K562 (cell line): ENCODE data around the gene ZNRF2. TPM values are rescaled to one million over a fixed set of nuclear protein-coding genes. Genes with fewer than 3 reads are reported as not detected.

Experiments used
- FOXA3 ChIP-seq, 2 experiments: fragments of 450-650 bp in 1 of 2; sonication (generic) in 1 of 2; formaldehyde crosslinking; IDR thresholded peaks in 1 of 2; conservative IDR thresholded peaks in 1 of 2; 2 replicates each; pipeline versions ENCODE4 v1.4.0 to v1.8.0; 2020 to 2022; ENCODE audit warnings: mild to moderate bottlenecking in 2 of 2, missing genetic modification reagents in 1 of 2
- POLR2B ChIP-seq: fragments of 450-650 bp; IDR thresholded peaks from 2 replicates; pipeline ENCODE4 v1.6.1; 2018; ENCODE audit warnings: low read depth; ENCODE audit not compliant: partially characterized antibody
- SRSF9 ChIP-seq: fragments of 200-400 bp; formaldehyde crosslinking; IDR thresholded peaks from 2 replicates; pipeline ENCODE4 v1.6.1; 2017; ENCODE audit warnings: low read depth, low read length, borderline replicate concordance
- USF2 ChIP-seq: sonication (generic); formaldehyde crosslinking; IDR thresholded peaks from 2 replicates; pipeline ENCODE4 v1.5.0; 2020; ENCODE audit warnings: missing genetic modification reagents
- polyA plus RNA-seq, 8 experiments: library from polyadenylated mRNA; depleted of rRNA in 4 of 8; stranded (reverse) in 5 of 8; unstranded in 3 of 8; fragments of >200 nt; fragmentation: Nextera tagmentation in 2 of 8; fragmentation: Illumina TruSeq in 1 of 8; extraction: Ambion mirVana in 2 of 8; extraction: Trizol in 1 of 8; gene quantifications; 2 replicates each; pipeline versions ENCODE4 v1.2.1 to v1.2.3, GENCODE V29; 2011 to 2014; ENCODE audit warnings: inconsistent platforms in 1 of 8, missing spikeins in 1 of 8
- total RNA-seq, 7 experiments: library from RNA; depleted of rRNA in 6 of 7; stranded (reverse); fragments of >200 nt in 6 of 7; fragmentation: Illumina TruSeq in 2 of 7; extraction: Trizol in 2 of 7; gene quantifications; 2 replicates each; pipeline versions ENCODE4 v1.2.1 to v1.2.3, GENCODE V29; 2011 to 2021; ENCODE audit warnings: low replicate concordance in 1 of 7
- TF ChIP-seq, protein P1 (sequence below): fragments of 250-450 bp; sonication (Bioruptor Pico); IDR thresholded peaks from 2 replicates; pipeline ENCODE4 v1.8.0; 2021; ENCODE audit warnings: moderate library complexity, mild to moderate bottlenecking, inconsistent platforms
- TF ChIP-seq, protein P2 (sequence below): fragments of 450-650 bp; IDR thresholded peaks from 2 replicates; pipeline ENCODE4 v1.6.1; 2016; ENCODE audit warnings: mild to moderate bottlenecking

The ZNRF2 gene
- total and polyA plus RNA-seq, 9 of the 15 experiments (the other 6 are each of a cell fraction or from before 2014, with no cell fraction given) = 1.1 to 13.9 (median 5.5) TPM

GRCh38 chr7:30411173-30411572, 126.8 kb downstream of the ZNRF2 start (continued):
- TF ChIP-seq, protein P1, sequence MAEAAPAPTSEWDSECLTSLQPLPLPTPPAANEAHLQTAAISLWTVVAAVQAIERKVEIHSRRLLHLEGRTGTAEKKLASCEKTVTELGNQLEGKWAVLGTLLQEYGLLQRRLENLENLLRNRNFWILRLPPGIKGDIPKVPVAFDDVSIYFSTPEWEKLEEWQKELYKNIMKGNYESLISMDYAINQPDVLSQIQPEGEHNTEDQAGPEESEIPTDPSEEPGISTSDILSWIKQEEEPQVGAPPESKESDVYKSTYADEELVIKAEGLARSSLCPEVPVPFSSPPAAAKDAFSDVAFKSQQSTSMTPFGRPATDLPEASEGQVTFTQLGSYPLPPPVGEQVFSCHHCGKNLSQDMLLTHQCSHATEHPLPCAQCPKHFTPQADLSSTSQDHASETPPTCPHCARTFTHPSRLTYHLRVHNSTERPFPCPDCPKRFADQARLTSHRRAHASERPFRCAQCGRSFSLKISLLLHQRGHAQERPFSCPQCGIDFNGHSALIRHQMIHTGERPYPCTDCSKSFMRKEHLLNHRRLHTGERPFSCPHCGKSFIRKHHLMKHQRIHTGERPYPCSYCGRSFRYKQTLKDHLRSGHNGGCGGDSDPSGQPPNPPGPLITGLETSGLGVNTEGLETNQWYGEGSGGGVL (CRISPR knock-in tag) = no peak
- TF ChIP-seq POLR2B = no peak
- no peak for TF ChIP-seq USF2 (CRISPR knock-in tag)
- no peak for TF ChIP-seq SRSF9
- TF ChIP-seq FOXA3 (CRISPR knock-in tag; conservative IDR thresholded peaks at IDR 0.05 in 1 of 2, IDR thresholded peaks at IDR 0.05 in 1 of 2) = no peak
- TF ChIP-seq, protein P2, sequence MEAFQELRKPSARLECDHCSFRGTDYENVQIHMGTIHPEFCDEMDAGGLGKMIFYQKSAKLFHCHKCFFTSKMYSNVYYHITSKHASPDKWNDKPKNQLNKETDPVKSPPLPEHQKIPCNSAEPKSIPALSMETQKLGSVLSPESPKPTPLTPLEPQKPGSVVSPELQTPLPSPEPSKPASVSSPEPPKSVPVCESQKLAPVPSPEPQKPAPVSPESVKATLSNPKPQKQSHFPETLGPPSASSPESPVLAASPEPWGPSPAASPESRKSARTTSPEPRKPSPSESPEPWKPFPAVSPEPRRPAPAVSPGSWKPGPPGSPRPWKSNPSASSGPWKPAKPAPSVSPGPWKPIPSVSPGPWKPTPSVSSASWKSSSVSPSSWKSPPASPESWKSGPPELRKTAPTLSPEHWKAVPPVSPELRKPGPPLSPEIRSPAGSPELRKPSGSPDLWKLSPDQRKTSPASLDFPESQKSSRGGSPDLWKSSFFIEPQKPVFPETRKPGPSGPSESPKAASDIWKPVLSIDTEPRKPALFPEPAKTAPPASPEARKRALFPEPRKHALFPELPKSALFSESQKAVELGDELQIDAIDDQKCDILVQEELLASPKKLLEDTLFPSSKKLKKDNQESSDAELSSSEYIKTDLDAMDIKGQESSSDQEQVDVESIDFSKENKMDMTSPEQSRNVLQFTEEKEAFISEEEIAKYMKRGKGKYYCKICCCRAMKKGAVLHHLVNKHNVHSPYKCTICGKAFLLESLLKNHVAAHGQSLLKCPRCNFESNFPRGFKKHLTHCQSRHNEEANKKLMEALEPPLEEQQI = no peak
